KMS-11 (cell line): ENCODE results near the gene RNF167.

Source experiments
- H2AFZ ChIP-seq: fragments of 200-600 bp; sonication (generic); 2 replicates; pipeline ENCODE4 v1.6.1; 2016; ENCODE audit warnings: antibody characterized with exemption, mixed run types, low read depth
- H3K27ac ChIP-seq: fragments of 200-600 bp; sonication (generic); 2 replicates; pipeline ENCODE4 v1.6.1; 2016; ENCODE audit warnings: mild to moderate bottlenecking, mixed run types
- H3K27me3 ChIP-seq: fragments of 200-600 bp; sonication (generic); 2 replicates; pipeline ENCODE4 v1.6.1; 2017; ENCODE audit warnings: mild to moderate bottlenecking, low read depth, mixed run types, moderate library complexity; ENCODE audit not compliant: insufficient read depth
- H3K36me3 ChIP-seq: fragments of 200-600 bp; sonication (generic); 2 replicates; pipeline ENCODE4 v1.6.1; 2017; ENCODE audit warnings: mild to moderate bottlenecking, mixed run types; ENCODE audit not compliant: insufficient read depth
- H3K4me1 ChIP-seq: fragments of 200-600 bp; sonication (generic); 2 replicates; pipeline ENCODE4 v1.6.1; 2016; ENCODE audit warnings: mild to moderate bottlenecking, low read depth, mixed run types; ENCODE audit not compliant: poor library complexity, severe bottlenecking
- H3K4me2 ChIP-seq: fragments of 200-600 bp; sonication (generic); 2 replicates; pipeline ENCODE4 v1.7.0; 2016; ENCODE audit warnings: mild to moderate bottlenecking, mixed run types
- H3K4me3 ChIP-seq: fragments of 200-600 bp; sonication (generic); IDR thresholded peaks from 2 replicates; pipeline ENCODE4 v1.6.1; 2017; ENCODE audit warnings: low read depth, low read length, mixed read lengths; ENCODE audit not compliant: insufficient read depth
- H3K79me2 ChIP-seq: fragments of 200-600 bp; sonication (generic); 2 replicates; pipeline ENCODE4 v1.6.1; 2016; ENCODE audit warnings: low read depth, mixed run types; ENCODE audit not compliant: insufficient read depth
- H3K9ac ChIP-seq: fragments of 200-600 bp; sonication (generic); 2 replicates; pipeline ENCODE4 v1.6.1; 2016; ENCODE audit warnings: mild to moderate bottlenecking, mixed run types
- H4K20me1 ChIP-seq: fragments of 200-600 bp; sonication (generic); 2 replicates; pipeline ENCODE4 v1.6.1; 2016; ENCODE audit warnings: mild to moderate bottlenecking, mixed run types; ENCODE audit not compliant: insufficient read depth
- CTCF ChIP-seq: fragments of 200-600 bp; sonication (generic); conservative IDR thresholded peaks from 2 replicates; pipeline ENCODE4 v1.6.1; 2017; ENCODE audit warnings: low read depth, mild to moderate bottlenecking, antibody characterized with exemption, low read length, moderate library complexity, mixed read lengths

RNF167 gene

DNA sequence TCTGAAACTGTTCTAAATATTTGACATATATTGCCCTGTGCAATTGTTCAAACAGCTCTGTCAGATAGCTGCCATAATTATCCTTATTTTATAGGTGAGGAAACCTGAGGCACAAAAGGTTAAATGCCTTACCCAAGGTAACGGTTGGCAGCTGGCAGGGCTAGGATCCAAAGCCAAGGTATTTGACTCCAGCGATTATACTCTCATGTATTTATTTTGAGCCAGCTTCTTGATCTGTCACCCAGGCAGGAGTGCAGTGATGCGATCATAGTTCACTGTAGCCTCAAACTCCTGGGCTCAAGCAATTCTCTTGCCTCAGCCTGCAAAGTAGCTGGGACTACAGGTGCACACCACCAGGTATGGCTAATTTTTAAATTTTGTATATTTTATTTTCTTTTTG, 18.0 kb downstream of the RNF167 start:
- H3K4me1 ChIP-seq = no peaks in the 10 kb centered on the region
- no peak overlapping the region for H3K4me2 ChIP-seq
- H3K4me3 ChIP-seq = no peak overlapping the region
- H3K27ac ChIP-seq = no peak overlapping the region
- TF ChIP-seq CTCF = no peak
- no peak overlapping the region for H3K9ac ChIP-seq
- no peaks in the 10 kb centered on the region for H3K36me3 ChIP-seq
- no peaks in the 10 kb centered on the region for H3K27me3 ChIP-seq
- H4K20me1 ChIP-seq = no peaks in the 10 kb centered on the region
- no peaks in the 10 kb centered on the region for H3K79me2 ChIP-seq
- no peak overlapping the region for H2AFZ ChIP-seq

DNA sequence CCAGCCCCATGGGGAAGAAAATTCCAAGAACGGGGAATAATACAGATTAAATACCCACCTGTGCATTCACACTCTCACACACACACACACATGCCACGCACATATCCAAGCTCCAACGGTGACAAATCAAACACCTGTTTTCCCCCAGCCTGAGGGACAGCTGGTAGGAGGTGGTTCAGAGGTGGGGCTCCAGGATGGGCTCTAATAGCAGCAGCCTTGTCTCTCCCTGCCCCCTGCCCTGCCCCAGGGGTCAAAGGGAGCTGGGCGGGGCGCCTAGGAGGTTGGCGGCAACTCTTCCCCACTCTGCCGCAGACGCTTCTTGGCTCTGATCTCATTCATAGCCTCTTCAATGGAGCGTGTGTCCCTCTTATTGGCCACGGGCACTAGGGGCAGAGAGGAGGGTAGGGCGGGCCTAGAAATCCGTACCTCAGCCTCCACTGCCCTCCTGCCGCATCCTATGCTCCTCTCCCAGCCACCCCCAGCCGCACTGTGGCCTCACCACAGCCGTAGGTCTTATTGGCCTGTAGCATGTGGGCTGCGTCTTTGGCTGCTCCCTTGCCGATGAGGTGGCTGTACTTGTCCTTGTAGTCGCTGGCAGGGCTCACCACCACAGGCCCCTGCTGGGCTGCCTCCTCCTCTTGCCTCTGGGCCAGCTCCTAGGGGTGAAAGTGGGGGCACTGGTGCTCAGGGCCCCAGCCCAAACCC, 19.3 kb downstream of the RNF167 start:
- H3K27me3 ChIP-seq = no peaks in the 10 kb centered on the region
- H2AFZ ChIP-seq = no peak overlapping the region
- no peak overlapping the region for H3K4me3 ChIP-seq
- no peaks in the 10 kb centered on the region for H3K36me3 ChIP-seq
- no peak overlapping the region for H3K9ac ChIP-seq
- no peaks in the 10 kb centered on the region for H3K79me2 ChIP-seq
- H4K20me1 ChIP-seq = no peaks in the 10 kb centered on the region
- no peak for TF ChIP-seq CTCF
- no peaks in the 10 kb centered on the region for H3K4me1 ChIP-seq
- no peak overlapping the region for H3K27ac ChIP-seq
- H3K4me2 ChIP-seq = no peak overlapping the region

- H3K27me3 ChIP-seq = no peaks in the 10 kb centered on the region
- no peak for TF ChIP-seq CTCF
- H3K4me2 ChIP-seq = no peak overlapping the region
- no peaks in the 10 kb centered on the region for H3K4me1 ChIP-seq
- no peaks in the 10 kb centered on the region for H3K36me3 ChIP-seq
- no peak overlapping the region for H3K27ac ChIP-seq
- H3K4me3 ChIP-seq = no peak overlapping the region
- H3K9ac ChIP-seq = no peak overlapping the region
- H4K20me1 ChIP-seq = no peaks in the 10 kb centered on the region
- H3K79me2 ChIP-seq = no peaks in the 10 kb centered on the region
- no peak overlapping the region for H2AFZ ChIP-seq
These were observed 20.3 kb downstream of the RNF167 start for GRCh38 chr17:4960279-4960922.

DNA sequence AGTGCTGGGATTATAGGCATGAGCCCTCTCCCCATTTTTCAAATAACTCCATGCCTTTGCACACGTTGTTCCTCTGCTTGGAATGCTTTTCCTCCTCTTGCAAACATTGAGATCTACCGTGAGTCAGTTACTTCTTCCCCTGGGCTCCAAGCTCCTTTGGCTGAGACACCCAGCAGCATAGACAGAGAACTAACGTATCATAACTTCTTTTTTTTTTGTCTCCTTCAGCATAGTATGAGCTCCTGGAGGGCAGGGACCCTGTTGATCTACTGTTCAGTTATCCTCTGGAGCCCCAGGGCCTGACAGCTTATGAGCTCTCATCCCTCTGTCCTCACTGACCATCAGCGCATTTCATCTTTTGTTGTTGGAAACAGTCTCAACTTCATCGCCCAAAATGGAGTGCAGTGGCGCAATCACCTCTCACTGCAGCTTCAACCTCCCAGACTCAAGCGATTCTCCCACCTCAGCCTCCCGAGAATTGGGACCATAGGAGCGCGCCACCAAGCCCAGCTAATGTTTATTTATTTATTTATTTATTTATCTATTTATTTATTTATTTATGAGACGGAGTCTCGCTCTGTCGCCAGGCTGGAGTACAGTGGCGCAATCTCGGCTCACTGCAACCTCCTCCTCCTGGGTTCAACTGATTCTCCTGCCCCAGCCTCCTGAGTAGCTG, 25.4 kb downstream of the RNF167 start:
- no peaks in the 10 kb centered on the region for H3K36me3 ChIP-seq
- H3K4me2 ChIP-seq = no peak overlapping the region
- no peaks in the 10 kb centered on the region for H3K79me2 ChIP-seq
- H3K9ac ChIP-seq = no peak overlapping the region
- no peak overlapping the region for H3K4me3 ChIP-seq
- TF ChIP-seq CTCF = no peak
- no peaks in the 10 kb centered on the region for H3K27me3 ChIP-seq
- H3K27ac ChIP-seq = no peak overlapping the region
- no peaks in the 10 kb centered on the region for H3K4me1 ChIP-seq
- H4K20me1 ChIP-seq = no peaks in the 10 kb centered on the region
- H2AFZ ChIP-seq = no peak overlapping the region
